ENCODE measurements around the gene VPS35. TPM values are rescaled to one million over a fixed set of nuclear protein-coding genes. Genes with fewer than 3 reads are reported as not detected.

The VPS35 gene
- total and polyA plus RNA-seq, 2 experiments from 2014 or later = 127 to 221 TPM

GRCh38 chr16:46712911-46713310 lies 23.9 kb upstream of the VPS35 start:
- WGBS (ENCODE audit: low lambda C conversion rate, missing lambda C conversion rate) = 74% methylated on average over 3 of the region's 3 CpGs
- no peak overlapping the region for H2AFZ ChIP-seq
- no peaks in the 10 kb centered on the region for H3K79me2 ChIP-seq
- H3K9me2 ChIP-seq (replicated peaks; ENCODE audit: insufficient read depth) = no peaks in the 10 kb centered on the region
- H4K20me1 ChIP-seq (ENCODE audit: insufficient read depth, poor library complexity, severe bottlenecking) = no peaks in the 10 kb centered on the region
- H3K27ac ChIP-seq = no peak overlapping the region
- H3K9me3 ChIP-seq (ENCODE audit: low read depth) = no peaks in the 10 kb centered on the region
- H3K4me3 ChIP-seq = no peak overlapping the region
- TF ChIP-seq EZH2 (IDR thresholded peaks at IDR 0.05; ENCODE audit: borderline replicate concordance) (no peak), EZH2phosphoT487 (IDR thresholded peaks at IDR 0.05; ENCODE audit: low read depth, severe bottlenecking, unreplicated experiment) (no peak)
- TF ChIP-seq, protein P1, sequence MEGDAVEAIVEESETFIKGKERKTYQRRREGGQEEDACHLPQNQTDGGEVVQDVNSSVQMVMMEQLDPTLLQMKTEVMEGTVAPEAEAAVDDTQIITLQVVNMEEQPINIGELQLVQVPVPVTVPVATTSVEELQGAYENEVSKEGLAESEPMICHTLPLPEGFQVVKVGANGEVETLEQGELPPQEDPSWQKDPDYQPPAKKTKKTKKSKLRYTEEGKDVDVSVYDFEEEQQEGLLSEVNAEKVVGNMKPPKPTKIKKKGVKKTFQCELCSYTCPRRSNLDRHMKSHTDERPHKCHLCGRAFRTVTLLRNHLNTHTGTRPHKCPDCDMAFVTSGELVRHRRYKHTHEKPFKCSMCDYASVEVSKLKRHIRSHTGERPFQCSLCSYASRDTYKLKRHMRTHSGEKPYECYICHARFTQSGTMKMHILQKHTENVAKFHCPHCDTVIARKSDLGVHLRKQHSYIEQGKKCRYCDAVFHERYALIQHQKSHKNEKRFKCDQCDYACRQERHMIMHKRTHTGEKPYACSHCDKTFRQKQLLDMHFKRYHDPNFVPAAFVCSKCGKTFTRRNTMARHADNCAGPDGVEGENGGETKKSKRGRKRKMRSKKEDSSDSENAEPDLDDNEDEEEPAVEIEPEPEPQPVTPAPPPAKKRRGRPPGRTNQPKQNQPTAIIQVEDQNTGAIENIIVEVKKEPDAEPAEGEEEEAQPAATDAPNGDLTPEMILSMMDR (IDR thresholded peaks at IDR 0.05; ENCODE audit: poor library complexity) = no peak
- no peak overlapping the region for H3K4me2 ChIP-seq
- H3K4me1 ChIP-seq (ENCODE audit: insufficient read depth) = no peaks in the 10 kb centered on the region
- no peaks in the 10 kb centered on the region for H3K27me3 ChIP-seq
- no peaks in the 10 kb centered on the region for H3K36me3 ChIP-seq (replicated peaks; ENCODE audit: insufficient read depth, low read depth)
- no peak for DNase-seq (ENCODE audit: low spot score)

- Histone ChIP-seq H3K9me2 (replicated peaks; ENCODE audit: insufficient read depth) (no peaks in the 10 kb centered on the region), H3K79me2 (no peaks in the 10 kb centered on the region), H3K4me1 (ENCODE audit: insufficient read depth) (peaks cover 3% of the 10 kb centered on the region), H3K27ac (no peak overlapping the region), H3K36me3 (replicated peaks; ENCODE audit: insufficient read depth, low read depth) (no peaks in the 10 kb centered on the region), H3K4me3 (no peak overlapping the region), H3K27me3 (no peaks in the 10 kb centered on the region), H4K20me1 (ENCODE audit: insufficient read depth, poor library complexity, severe bottlenecking) (no peaks in the 10 kb centered on the region), H2AFZ (no peak overlapping the region), H3K4me2 (no peak overlapping the region), H3K9me3 (ENCODE audit: low read depth) (no peaks in the 10 kb centered on the region)
- 86% methylated on average over 10 of the region's 10 CpGs for WGBS (ENCODE audit: low lambda C conversion rate, missing lambda C conversion rate)
- no peak for DNase-seq (ENCODE audit: low spot score)
- no peak for TF ChIP-seq EZH2 (IDR thresholded peaks at IDR 0.05; ENCODE audit: borderline replicate concordance)
- no peak for TF ChIP-seq EZH2phosphoT487 (IDR thresholded peaks at IDR 0.05; ENCODE audit: low read depth, severe bottlenecking, unreplicated experiment)
- TF ChIP-seq, protein P1 (IDR thresholded peaks at IDR 0.05; ENCODE audit: poor library complexity) = no peak
Observed at GRCh38 chr16:46711106-46712058, 22.4 kb upstream of the VPS35 start.

GRCh38 chr16:46709469-46710005 lies 20.6 kb upstream of the VPS35 start:
- Histone ChIP-seq H3K4me1 (ENCODE audit: insufficient read depth) (peaks cover 3% of the 10 kb centered on the region), H3K36me3 (replicated peaks; ENCODE audit: insufficient read depth, low read depth) (no peaks in the 10 kb centered on the region), H3K4me3 (no peak overlapping the region), H3K4me2 (no peak overlapping the region), H3K27me3 (no peaks in the 10 kb centered on the region), H3K9me2 (replicated peaks; ENCODE audit: insufficient read depth) (no peaks in the 10 kb centered on the region), H4K20me1 (ENCODE audit: insufficient read depth, poor library complexity, severe bottlenecking) (no peaks in the 10 kb centered on the region), H3K9me3 (ENCODE audit: low read depth) (no peaks in the 10 kb centered on the region), H2AFZ (no peak overlapping the region), H3K79me2 (no peaks in the 10 kb centered on the region), H3K27ac (no peak overlapping the region)
- no peak for TF ChIP-seq EZH2phosphoT487 (IDR thresholded peaks at IDR 0.05; ENCODE audit: low read depth, severe bottlenecking, unreplicated experiment)
- WGBS (ENCODE audit: low lambda C conversion rate, missing lambda C conversion rate) = 68% methylated on average over 3 of the region's 3 CpGs
- DNase-seq (ENCODE audit: low spot score) = no peak

GRCh38 chr16:46706642-46707041 lies 17.7 kb upstream of the VPS35 start:
- H3K4me3 ChIP-seq = no peak overlapping the region
- DNase-seq (ENCODE audit: low spot score) = no peak
- no peak overlapping the region for H3K4me2 ChIP-seq
- H3K9me3 ChIP-seq (ENCODE audit: low read depth) = no peaks in the 10 kb centered on the region
- no peak overlapping the region for H2AFZ ChIP-seq
- H3K27ac ChIP-seq = no peak overlapping the region
- peaks cover 3% of the 10 kb centered on the region for H3K4me1 ChIP-seq (ENCODE audit: insufficient read depth)
- no peaks in the 10 kb centered on the region for H3K9me2 ChIP-seq (replicated peaks; ENCODE audit: insufficient read depth)
- 0% methylated on average over 1 of the region's 1 CpG for WGBS (ENCODE audit: low lambda C conversion rate, missing lambda C conversion rate)
- H3K27me3 ChIP-seq = no peaks in the 10 kb centered on the region
- no peaks in the 10 kb centered on the region for H4K20me1 ChIP-seq (ENCODE audit: insufficient read depth, poor library complexity, severe bottlenecking)
- no peaks in the 10 kb centered on the region for H3K36me3 ChIP-seq (replicated peaks; ENCODE audit: insufficient read depth, low read depth)
- TF ChIP-seq, protein P1 (IDR thresholded peaks at IDR 0.05; ENCODE audit: poor library complexity) = no peak
- TF ChIP-seq EZH2phosphoT487 (IDR thresholded peaks at IDR 0.05; ENCODE audit: low read depth, severe bottlenecking, unreplicated experiment) (no peak), EZH2 (IDR thresholded peaks at IDR 0.05; ENCODE audit: borderline replicate concordance) (no peak)
- no peaks in the 10 kb centered on the region for H3K79me2 ChIP-seq
